GM19193 (cell line): Measurements from ENCODE around the gene IFNG.

Experiments
- POLR2A ChIP-seq: IDR thresholded peaks from 4 replicates; pipeline ENCODE4 v1.6.1; 2011; ENCODE audit not compliant: insufficient read depth, insufficient read length; ENCODE audit errors: extremely low read depth

The IFNG gene

DNA sequence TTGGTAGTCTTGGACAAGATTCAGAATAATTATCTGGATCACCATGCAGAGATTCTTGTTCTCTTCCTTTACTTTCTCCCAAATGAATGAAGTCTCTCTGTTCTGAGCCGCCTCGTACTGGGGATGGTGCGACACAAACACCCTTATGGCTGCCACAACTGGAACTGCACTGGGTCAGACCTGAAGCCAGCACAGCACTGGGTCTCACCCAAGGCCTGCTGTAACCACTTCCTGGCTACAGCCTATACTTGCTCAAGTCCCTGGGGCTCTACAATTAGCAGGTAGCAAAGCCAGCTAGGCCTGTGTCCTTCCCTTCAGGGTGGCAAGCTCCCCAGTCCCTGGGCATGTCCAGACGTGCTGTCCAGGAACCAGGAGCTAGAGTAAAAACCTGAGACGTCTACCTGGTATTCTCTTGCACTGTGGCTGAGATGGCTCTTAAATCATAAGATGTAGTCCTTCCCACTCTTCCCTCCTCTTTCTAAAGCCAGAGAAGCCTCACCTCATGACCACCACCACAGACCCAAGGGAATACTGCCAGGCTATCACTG, 27.6 kb downstream of the IFNG start:
- no peak for TF ChIP-seq POLR2A

DNA sequence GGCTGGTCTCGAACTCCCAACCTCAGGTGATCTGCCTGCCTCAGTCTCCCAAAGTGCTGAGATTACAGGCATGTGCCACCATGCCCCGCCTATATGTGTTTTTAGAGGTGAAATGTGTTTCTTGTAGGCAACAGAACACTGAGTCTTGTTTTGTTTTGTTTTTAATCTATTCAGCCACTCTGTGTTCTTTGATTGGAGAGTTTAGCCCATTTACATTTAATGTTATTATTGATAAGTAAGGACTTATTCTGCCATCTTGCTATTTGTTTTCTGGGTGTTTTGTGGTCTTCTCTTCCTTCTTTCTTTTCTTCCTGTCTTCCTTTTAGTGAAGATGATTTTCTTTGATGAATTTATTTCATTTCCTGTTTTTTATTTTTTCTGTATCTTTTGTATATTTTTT, 29.6 kb downstream of the IFNG start:
- no peak for TF ChIP-seq POLR2A

DNA sequence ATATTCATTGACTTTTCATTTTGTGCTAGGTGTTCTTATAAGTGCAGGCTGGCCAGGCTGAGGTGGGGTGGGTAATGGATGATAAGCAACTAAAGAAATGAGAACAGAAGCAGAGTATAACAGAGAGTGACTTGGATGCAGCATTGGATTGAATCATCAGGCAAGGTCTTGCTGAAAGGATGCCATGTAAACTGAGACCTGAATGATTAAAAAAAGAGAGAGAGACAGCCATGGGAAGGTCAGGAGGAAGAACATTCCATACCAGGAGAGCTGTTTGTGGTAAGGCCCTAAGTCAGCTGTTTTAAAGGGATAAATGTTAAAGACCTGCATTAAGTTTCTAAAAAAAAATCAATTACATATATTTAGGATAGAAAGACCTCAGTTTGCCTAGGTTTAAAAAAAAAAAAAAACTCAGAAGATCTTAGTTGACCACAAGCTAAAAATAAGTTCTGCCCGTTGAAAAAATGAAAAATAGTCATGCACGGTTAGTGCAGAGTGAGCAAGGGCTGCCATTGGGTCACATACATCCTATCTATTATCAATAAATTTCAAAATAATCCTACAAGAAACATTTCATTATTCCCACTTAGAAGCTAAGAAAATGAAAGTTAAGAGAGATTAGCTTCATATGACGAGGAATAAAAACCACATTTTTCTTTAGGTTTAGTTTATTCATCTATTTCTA, 37.2 kb downstream of the IFNG start:
- no peak for TF ChIP-seq POLR2A

DNA sequence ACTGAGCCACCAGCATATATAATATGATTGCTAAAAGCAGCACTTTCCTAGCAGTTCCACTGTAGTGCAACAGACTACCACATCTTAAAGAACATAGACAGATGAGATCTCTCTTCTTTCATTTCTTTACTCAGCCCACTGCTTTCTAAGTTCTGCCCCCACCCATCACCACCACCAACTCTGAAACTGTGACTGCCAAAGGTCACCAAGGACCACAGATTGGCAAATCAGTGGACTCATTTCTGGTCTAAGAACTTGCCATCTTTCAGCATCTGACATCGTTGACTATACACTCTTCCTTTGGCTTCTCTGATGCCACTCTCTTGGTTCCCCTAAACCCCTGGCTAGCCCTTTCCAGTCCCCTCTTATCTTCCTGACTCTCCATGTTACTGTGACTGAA, 38.4 kb downstream of the IFNG start:
- TF ChIP-seq POLR2A: no peak

DNA sequence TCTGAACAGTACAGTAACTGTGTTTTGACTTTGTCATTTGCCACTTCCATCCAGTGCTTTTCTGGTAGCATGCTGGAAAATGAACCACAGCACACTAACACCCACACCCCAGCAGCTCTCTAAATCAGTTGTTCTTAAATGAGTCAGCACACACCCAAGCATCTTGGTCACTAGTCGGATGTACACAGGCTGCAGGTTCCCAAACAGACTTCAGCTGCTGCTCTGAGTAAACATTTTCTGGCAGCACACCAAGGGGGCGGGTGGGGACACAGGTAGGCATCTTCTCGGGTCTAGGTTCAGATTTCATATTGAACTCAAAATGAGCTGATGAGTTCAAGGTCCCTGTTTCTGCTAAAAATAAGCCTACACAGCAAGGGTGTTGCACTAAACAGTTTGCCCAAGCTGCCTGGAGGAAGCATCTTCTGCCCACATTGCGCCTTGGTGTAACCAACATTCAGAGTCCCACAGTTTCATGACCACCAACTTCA, 39.8 kb downstream of the IFNG start:
- TF ChIP-seq POLR2A: no peak

DNA sequence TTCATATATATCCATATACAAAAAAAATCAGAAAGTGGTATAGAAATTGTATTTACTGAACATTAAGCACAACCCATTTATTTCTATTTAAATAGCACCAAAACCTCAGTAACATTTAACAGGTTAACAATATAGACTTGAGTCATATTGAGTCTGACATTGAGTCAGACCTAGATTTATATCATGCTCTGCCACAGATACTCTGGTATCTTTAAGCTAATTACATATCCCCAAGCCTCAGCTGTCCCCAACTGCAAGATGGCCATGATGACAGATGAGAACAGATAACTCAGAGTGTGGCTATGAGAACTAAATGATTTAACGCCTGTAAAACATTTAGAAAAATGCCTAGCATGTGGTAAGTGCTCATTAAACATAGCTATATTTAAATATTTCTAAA, 40.3 kb downstream of the IFNG start:
- no peak for TF ChIP-seq POLR2A

DNA sequence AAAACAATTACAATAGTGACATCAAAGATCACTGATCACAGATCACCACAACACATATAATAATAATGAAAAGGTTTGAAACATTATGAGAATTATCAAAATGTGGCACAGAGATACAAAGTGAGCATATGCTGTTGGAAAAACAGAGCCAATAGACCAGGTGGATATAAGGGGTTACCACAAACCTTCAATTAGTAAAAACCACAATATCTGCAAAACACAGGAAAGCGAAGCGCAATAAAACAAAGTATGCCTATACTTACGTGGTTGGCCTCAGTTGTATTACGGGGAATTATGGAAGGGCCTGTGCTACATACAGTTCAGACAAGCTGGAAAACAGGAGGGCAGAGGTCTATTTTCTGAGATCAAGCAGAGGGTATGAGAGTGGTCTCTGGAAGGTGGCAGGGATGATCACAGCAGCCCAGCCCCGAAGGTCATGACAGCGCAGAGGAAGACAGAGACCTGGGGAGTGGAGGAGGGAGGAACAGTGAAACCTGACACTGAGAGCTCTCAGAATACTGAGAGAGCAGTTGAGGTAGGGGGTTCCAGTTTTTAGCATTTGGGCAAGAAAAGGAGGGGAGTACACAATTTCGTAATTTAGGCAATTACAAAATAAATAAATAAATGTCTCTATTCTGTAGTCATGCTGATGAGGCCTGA, 41.3 kb downstream of the IFNG start:
- no peak for TF ChIP-seq POLR2A

DNA sequence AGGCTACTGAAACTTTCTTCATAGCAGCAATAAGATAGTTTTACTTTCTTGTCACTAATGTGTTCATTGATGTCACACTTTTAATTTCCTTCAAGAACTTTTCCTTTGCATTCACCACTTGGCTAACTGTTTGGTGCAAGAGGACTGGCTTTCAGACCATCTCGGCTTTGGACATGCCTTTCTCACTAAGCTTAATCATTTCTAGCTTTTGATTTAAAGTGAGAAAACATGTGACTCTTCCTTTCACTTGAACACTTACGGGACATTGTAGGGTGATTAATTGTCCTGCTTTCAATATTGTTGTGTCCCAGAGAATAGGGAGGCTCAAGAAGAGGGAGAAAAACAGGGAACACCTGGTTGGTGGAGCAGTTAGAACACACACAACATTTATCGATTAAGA, 41.9 kb downstream of the IFNG start:
- no peak for TF ChIP-seq POLR2A

DNA sequence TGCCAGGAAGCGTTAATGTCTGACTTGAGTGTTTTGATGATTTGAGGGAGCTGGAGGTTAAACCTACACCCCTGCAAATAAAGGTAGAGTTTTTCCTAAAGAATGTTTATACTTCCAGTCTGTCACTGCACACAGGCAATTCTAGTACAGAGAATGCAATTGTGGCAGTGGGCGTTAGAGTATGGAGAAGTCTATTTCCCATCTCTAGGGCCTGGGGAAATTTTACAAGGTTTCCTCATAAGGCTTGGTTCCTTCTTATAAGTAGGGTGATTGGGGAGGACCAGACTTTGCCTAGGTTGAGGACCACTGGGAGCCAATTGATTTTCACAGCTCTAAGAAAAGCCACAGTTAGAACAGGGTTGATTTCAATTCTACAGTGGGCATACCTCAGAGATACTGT, 44.3 kb downstream of the IFNG start:
- TF ChIP-seq POLR2A: no peak

DNA sequence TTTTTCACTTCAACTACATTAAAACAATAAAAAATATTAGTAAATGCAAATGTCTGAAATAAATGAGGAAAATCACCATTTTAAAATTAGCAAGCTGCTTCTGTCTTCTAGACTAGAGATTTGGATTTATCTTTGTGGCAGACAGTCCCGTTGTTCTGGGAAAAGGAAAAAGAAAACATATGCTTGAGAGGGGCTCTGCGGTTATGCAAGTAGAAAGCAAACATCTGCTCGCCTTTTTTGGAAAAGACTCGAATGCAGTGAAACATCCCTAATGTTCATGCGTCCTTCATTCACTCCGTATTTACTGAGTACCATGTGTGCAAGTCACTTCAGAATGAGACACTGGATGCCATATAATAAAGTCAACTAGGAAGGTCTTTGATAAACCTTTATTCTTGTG, 44.9 kb downstream of the IFNG start:
- TF ChIP-seq POLR2A: no peak

DNA sequence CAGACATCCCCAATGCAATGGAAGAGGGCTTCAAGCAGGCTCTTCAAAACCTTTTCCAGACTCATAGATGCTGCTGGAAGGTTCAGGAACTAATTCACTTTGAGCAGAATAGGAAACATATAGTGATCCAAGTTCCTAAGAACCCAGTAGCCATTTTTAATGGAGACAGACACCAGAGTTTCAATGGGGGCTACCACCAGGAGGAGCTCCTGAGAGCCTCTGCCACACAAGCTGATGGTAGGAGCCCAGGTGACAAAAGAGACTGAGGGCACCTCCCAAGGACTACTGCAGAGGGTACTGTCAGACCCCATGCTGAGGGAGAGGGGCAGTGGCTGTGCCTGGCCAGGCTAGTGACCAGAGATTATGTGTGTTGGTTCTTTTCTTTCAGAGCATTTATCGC, 45.9 kb downstream of the IFNG start:
- no peak for TF ChIP-seq POLR2A

DNA sequence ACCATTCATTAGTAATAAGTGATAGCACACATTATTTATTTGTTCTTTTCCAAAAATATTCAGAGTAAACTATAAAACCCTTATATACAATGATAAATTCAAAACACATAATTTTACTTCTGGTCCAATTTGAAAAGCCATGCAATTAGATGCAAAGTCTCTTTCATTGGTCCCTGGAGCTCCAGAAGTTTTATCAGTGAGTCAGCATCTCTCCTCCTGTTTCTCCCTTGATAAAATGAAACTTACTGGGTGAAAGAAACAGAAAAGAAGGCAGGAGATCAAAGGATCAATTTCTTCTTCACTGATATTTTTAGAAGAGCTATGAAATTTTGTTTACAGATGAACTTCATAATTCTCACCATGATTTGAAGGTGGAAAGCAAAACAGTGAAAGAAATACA, 47.5 kb downstream of the IFNG start:
- TF ChIP-seq POLR2A: no peak

DNA sequence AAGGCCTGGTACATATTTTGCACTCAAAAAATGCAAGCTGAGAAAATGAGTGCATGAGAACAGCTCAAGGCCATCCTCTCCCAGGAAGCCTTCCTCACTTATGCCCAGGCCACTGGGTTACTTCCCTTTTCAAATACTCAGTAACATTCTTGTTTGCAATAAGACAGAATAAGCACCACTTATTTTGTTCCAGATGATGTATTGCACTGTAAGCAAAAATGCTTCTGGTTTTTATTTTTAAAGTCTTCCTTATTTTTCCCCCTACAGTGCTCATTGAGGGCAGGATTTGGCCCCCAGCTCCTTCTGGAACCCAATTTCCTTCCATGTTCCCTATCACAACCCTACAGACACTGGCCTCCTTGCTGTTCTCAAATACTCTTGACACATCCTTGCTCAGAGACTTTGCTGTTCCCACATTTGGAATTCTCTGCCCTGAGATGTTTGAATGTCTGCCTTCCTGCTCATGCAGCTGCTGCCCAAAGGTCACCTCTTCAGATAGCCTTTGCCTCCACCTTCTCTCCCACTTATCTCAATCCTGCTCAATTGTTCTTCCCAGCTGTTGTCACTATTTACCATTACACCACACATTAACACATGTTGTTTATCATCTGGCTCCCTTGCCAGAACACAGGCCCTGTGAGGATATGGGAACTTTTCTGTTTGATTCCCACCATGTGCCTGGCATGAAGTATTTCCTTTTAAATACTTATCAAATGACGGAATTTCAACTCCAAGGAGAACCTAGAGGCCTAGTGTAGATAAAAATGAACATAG, 49.9 kb downstream of the IFNG start:
- no peak for TF ChIP-seq POLR2A

DNA sequence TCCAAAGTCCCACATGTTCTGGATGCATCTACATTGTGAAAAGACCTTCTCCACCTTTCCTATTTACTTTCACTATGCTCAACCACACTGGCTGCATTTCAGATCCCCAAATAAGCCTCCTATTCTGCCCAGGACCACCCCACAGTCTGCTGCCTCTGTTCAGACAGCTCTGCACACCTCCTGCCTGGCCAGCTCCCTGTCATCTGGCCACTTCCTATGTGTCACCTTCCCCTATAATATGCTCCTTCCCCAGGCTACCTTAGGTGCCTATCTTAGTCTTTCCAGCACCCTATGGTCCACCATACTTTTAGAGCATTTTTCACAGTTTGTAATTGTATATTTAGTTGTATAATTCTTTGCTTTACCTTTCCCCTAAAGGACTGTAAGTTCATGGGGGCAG, 50.5 kb downstream of the IFNG start:
- no peak for TF ChIP-seq POLR2A

DNA sequence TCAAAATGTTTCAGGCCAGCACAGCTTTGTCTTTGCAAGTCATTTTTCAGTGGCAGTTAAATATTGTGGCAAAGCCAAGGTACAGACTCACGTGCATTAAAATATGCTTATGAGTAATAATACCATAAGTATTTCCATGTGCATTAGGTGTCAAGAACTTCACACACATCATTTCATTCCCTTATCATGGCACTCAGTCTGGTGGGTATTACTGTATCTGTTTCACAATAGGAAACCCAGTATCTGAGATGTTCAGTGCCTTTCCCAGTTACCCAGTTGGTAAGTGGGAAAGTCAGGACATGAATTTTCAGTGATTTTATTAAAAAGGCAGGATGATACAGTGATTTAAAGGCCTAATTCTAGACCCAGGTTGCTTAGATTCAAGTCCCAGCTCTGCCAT, 52.9 kb downstream of the IFNG start:
- no peak for TF ChIP-seq POLR2A

DNA sequence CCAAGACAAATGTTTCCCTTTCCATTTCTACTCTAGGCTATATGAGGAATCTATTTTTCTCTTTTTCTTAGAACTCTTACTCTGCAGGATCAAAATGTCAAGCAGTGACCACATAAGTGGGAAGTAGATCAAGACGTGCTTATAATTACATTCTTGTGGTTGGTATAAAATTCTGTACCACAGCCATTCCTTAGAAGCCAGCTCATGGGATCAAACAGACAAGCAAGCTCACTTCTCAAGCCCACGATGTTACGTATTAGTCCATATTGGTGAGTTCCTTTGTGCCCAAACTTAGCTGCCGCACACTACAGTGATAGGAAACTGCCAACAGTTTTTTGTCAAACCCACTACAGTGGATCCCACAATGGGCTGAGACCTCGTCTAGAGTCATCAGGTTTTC, 53.4 kb downstream of the IFNG start:
- TF ChIP-seq POLR2A: no peak
